HG03159 (cell line): Measurements from ENCODE around the gene TM4SF5.

Experiments
- ATAC-seq: cut with Tn5 transposase; IDR thresholded peaks from one replicate; pipeline ENCODE4 v1.9.1; 2021; ENCODE audit warnings: mild to moderate bottlenecking, moderate library complexity; ENCODE audit not compliant: unreplicated experiment

TM4SF5 gene

GRCh38 chr17:4823373-4824089 is 51.8 kb downstream of the TM4SF5 start:
- no peak for ATAC-seq

- no peak for ATAC-seq
Measured at GRCh38 chr17:4827399-4827798, 55.7 kb downstream of the TM4SF5 start.

GRCh38 chr17:4832829-4833177 is 61.1 kb downstream of the TM4SF5 start:
- ATAC-seq: peak; percentile 9
